Activated CD8-positive, alpha-beta T cell treated with anti-CD3 and anti-CD28 coated beads for 36 hours (primary cell): Measurements from ENCODE around the gene LCT. TPM values are rescaled to one million over a fixed set of nuclear protein-coding genes. Genes with fewer than 3 reads are reported as not detected.
"Not testable (repeated sequence)": the region's sequence is repeated elsewhere in the genome, so short reads cannot be mapped to it uniquely, and the experiment has no call there.

Experiments
- ATAC-seq: fragments of 200-7000 bp; cut with Tn5 transposase; one replicate; pipeline ENCODE4 v1.10.0; 2021; ENCODE audit warnings: mild to moderate bottlenecking, moderate library complexity
- CTCF ChIA-PET: fragments of 350-600 bp; sonication (Branson Sonifier 250); formaldehyde crosslinking; loops from one replicate; lab custom pipeline; 2021; ENCODE audit warnings: antibody characterized with exemption; lab: Charles Lee
- POLR2A ChIA-PET: fragments of 350-600 bp; sonication (Branson Sonifier 250); formaldehyde crosslinking; loops from one replicate; lab custom pipeline; 2021; ENCODE audit warnings: antibody characterized with exemption; lab: Charles Lee
- DNase-seq: peaks from one replicate; pipeline ENCODE4 v3.0.0-alpha.2; 2020
- H3K27ac Mint-ChIP-seq: one replicate; pipeline ENCODE4 v1.8.0; 2021; ENCODE audit warnings: mild to moderate bottlenecking, mixed read lengths
- H3K27me3 Mint-ChIP-seq: one replicate; pipeline ENCODE4 v1.8.0; 2021; ENCODE audit warnings: mixed read lengths
- H3K36me3 Mint-ChIP-seq: one replicate; pipeline ENCODE4 v1.8.0; 2021; ENCODE audit warnings: low read depth, mixed read lengths
- H3K4me1 Mint-ChIP-seq: one replicate; pipeline ENCODE4 v1.8.0; 2021; ENCODE audit warnings: low read depth, mixed read lengths
- H3K4me3 Mint-ChIP-seq: one replicate; pipeline ENCODE4 v1.8.0; 2021; ENCODE audit warnings: mild to moderate bottlenecking, moderate library complexity, mixed read lengths
- H3K9me3 Mint-ChIP-seq: one replicate; pipeline ENCODE4 v1.8.0; 2021; ENCODE audit warnings: mixed read lengths
- CTCF ChIP-seq: fragments of 200-600 bp; IDR thresholded peaks from one replicate; pipeline ENCODE4 v1.8.0; 2022; ENCODE audit warnings: antibody characterized with exemption, mild to moderate bottlenecking
- intact Hi-C: fragments of 100-400 bp; cut with micrococcal nuclease; formaldehyde crosslinking; loops from one replicate; pipeline ENCODE4 v1.10.0; 2022
- total RNA-seq, 2 experiments: library from RNA; stranded (reverse); gene quantifications; one replicate each; pipeline ENCODE4 v1.2.3, GENCODE V29; 2021

LCT gene
- total RNA-seq, 2 experiments from 2014 or later = 0.11 to 0.29 TPM

GRCh38 chr2:135817951-135818350, 19.0 kb downstream of the LCT start:
- CTCF ChIA-PET = interaction anchor here (0.8 to 15.9 kb wide), 5 partner anchors 9 to 30 kb away, joined by 3 to 145 read pairs (median 3); no protein-coding TSS in a partner anchor
- intact Hi-C loops = no loop called here
- peaks cover 22% of the 10 kb centered on the region for H3K9me3 Mint-ChIP-seq
- H3K4me1 Mint-ChIP-seq = peaks cover 67% of the 10 kb centered on the region
- H3K27ac Mint-ChIP-seq = no peak overlapping the region
- H3K36me3 Mint-ChIP-seq = peaks cover 21% of the 10 kb centered on the region
- DNase-seq (no peak), ATAC-seq (no peak)
- no peak for TF ChIP-seq CTCF
- no peaks in the 10 kb centered on the region for H3K27me3 Mint-ChIP-seq
- no peak overlapping the region for H3K4me3 Mint-ChIP-seq
- POLR2A ChIA-PET = interaction anchor here (2.5 kb wide), 1 partner anchor 58 kb away, joined by 15 read pairs; the partner anchor contains the start of gene MCM6

- Mint-ChIP-seq H3K4me3 (no peak overlapping the region), H3K9me3 (peaks cover 18% of the 10 kb centered on the region), H3K4me1 (peaks cover 64% of the 10 kb centered on the region), H3K36me3 (peaks cover 17% of the 10 kb centered on the region), H3K27ac (no peak overlapping the region), H3K27me3 (no peaks in the 10 kb centered on the region)
- no peak for DNase-seq
- POLR2A ChIA-PET = no interaction called here
- TF ChIP-seq CTCF = no peak
- ATAC-seq = no peak
- CTCF ChIA-PET = interaction anchor here (1.6 to 15.9 kb wide), 2 partner anchors 15 to 19 kb away, joined by 4 to 145 read pairs; no protein-coding TSS in a partner anchor
- intact Hi-C loops = no loop called here
These were observed 19.5 kb downstream of the LCT start for GRCh38 chr2:135817466-135817865.

- no peak for TF ChIP-seq CTCF
- DNase-seq = peak; percentile 53
- Mint-ChIP-seq H3K4me3 (peak overlapping the region; percentile 1), H3K9me3 (peaks cover 13% of the 10 kb centered on the region), H3K4me1 (peaks cover 47% of the 10 kb centered on the region), H3K27ac (peak overlapping the region; percentile 93), H3K36me3 (peaks cover 4% of the 10 kb centered on the region), H3K27me3 (no peaks in the 10 kb centered on the region)
- intact Hi-C loops = no loop called here
- POLR2A ChIA-PET = interaction anchor here (1.7 kb wide), 1 partner anchor 17 kb away, joined by 6 read pairs; no protein-coding TSS in a partner anchor
- peak; percentile 26 for ATAC-seq
- CTCF ChIA-PET = interaction anchor here (0.7 to 15.9 kb wide), 7 partner anchors 14 to 98 kb away, joined by 3 to 145 read pairs (median 3); no protein-coding TSS in a partner anchor
These were observed 21.7 kb downstream of the LCT start for GRCh38 chr2:135815269-135815668.

- peaks cover 4% of the 10 kb centered on the region for H3K36me3 Mint-ChIP-seq
- DNase-seq (no peak), ATAC-seq (no peak)
- ChIA-PET CTCF (interaction anchor here (0.9 to 15.9 kb wide), 2 partner anchors 15 to 53 kb away, joined by 3 to 145 read pairs; no protein-coding TSS in a partner anchor), POLR2A (interaction anchor here (0.9 kb wide), 1 partner anchor 15 kb away, joined by 3 read pairs; no protein-coding TSS in a partner anchor)
- H3K4me3 Mint-ChIP-seq = no peak overlapping the region
- H3K27me3 Mint-ChIP-seq = no peaks in the 10 kb centered on the region
- intact Hi-C loops = no loop called here
- TF ChIP-seq CTCF = no peak
- H3K27ac Mint-ChIP-seq = no peak overlapping the region
- peaks cover 11% of the 10 kb centered on the region for H3K9me3 Mint-ChIP-seq
- H3K4me1 Mint-ChIP-seq = peaks cover 30% of the 10 kb centered on the region
These were observed 24.0 kb downstream of the LCT start for GRCh38 chr2:135812907-135813511.

- H3K9me3 Mint-ChIP-seq, H3K27me3 Mint-ChIP-seq, H3K27ac Mint-ChIP-seq, H3K4me1 Mint-ChIP-seq, DNase-seq, H3K36me3 Mint-ChIP-seq, POLR2A ChIA-PET, intact Hi-C loops, ATAC-seq, H3K4me3 Mint-ChIP-seq: not testable (repeated sequence)
- CTCF ChIA-PET = interaction anchor here (15.9 kb wide), 1 partner anchor 10 kb away, joined by 145 read pairs; no protein-coding TSS in a partner anchor
These were observed 29.1 kb downstream of the LCT start for GRCh38 chr2:135807874-135808273.
